Activated CD4-positive, alpha-beta T cell treated with anti-CD3 and anti-CD28 coated beads, Interleukin-2, Interleukin-4, amounts not matched to agents 100 ng/mL and 50 ng/mL, durations not matched to agents 16 hours and 8 hours (primary cell): ENCODE measurements around the gene GPC1.

Experiments used
- DNase-seq: peaks from one replicate; pipeline ENCODE4 v3.0.0-alpha.2; 2020; ENCODE audit warnings: low spot score

The GPC1 gene

GRCh38 chr2:240413813-240414429 is 21.5 kb upstream of the GPC1 start:
- DNase-seq = no peak

- DNase-seq = no peak
These were observed 18.6 kb upstream of the GPC1 start for GRCh38 chr2:240416821-240417220.

GRCh38 chr2:240418311-240418710 is 17.2 kb upstream of the GPC1 start:
- no peak for DNase-seq

GRCh38 chr2:240419271-240419670 is 16.2 kb upstream of the GPC1 start:
- DNase-seq = no peak

DNA sequence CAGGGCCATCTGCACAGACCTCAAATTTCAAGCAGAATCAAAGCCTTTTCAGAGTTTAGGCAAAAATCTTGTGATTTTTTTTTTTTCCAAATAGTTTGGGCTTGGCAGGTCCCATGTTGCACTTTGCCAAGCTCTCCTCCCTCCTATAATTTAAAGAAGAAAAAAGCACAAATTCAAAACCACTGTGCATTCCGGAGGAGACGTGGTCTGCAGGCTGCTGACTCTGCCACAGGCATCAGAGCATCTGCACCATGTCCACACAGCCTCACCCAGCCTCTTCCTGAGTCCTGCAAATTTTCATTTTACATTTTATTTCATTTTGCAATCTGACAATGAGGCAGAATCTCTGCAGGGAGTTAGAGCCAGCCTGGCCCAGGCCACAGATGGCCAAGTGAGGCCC is 15.7 kb upstream of the GPC1 start:
- DNase-seq = no peak

DNA sequence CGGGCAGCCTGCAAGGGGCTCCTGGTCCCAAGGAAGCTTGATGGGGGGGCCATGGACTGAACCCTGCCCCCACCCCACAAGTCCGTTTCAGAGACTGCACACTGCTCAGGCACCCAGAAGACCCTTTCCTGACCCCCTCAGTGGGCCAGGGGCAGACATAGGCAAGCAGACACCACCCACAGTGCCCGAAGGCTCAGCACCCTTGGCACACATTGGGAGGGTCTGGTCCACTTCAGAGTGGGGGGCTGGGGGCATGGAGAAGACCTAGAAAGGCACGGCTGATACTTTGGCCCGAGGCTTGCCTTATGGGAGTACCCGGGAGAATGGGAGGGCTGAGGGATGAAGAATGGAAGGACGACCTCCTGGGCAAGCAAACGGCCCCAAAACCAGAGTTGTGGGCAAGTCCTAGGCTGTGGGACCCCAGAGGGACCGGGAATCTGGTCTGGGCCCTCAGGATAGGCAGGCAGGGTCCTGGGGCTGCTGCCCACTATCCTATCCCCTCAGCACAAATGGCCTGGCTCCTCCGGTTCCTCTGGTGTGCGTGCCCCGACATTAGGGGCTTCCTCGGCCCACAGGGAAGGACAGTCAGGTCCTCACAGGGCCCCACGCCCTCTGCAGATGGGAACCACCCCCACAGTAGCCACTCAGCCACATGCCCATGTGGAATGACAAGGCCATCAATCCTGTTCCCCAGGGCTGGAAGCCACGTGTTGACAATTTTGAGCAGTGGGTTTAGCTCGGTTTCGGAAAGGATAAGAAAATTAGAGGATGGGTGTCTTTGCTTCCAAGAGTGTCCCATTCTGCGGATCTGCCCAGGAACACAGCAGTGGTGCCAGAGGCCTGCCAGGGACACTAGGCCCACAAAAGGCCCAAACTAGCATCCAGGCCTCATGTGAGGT is 15.0 kb upstream of the GPC1 start:
- no peak for DNase-seq

DNA sequence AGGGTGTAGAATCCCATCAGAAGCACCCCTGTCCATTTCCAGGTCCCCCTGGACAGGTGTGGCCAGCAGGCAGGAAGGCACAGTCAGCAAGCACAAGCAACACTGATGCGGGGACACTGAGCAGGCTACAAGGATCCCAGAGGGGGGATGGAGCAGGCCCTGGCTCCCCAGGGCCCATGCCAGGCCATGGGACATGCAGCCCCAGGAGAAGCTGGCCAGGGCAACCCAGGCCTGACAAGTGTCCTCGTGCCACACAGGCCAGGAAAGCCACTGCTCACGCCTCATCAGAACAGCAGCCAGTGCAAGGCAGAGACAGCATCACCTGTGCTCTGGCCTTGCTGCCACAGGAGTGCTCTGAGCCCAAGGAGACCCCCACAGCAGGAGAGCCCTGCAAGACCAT is 14.1 kb upstream of the GPC1 start:
- DNase-seq = no peak

DNA sequence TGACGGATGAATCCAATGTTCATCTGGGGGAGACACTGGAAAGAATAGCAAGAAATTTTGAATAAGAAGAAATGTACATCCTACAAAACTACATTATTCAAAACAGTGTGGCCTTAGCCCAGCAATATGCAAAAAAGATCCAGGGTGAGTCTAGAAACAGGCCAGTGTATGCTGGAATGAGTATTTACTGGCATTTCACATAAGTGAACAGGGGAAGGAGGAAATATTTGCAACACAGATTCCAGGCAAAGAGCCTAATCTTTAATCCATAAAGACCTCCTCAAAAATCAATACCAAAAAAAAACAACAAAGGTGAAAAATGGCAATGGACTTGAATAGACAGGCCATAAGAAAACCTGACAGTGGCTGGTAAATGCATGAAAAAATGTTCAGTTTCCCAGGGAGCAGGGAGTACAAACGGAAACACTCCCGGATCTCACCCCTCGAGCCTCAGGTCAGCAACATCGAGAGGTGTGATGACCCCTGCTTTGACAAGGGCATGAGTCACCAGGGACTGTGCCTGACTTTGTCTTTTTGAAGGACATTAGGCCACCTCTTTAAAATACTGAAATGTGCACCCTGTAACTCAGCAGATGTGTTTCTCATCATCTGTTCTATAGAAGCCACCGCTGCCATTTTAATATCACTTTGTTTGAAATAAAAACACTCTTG is 12.7 kb upstream of the GPC1 start:
- no peak for DNase-seq

- no peak for DNase-seq
These were observed 11.7 kb upstream of the GPC1 start for GRCh38 chr2:240423788-240424191.

GRCh38 chr2:240424341-240425235 is 10.9 kb upstream of the GPC1 start:
- DNase-seq = no peak

- no peak for DNase-seq
These were observed 10.2 kb upstream of the GPC1 start for GRCh38 chr2:240425236-240425615.

GRCh38 chr2:240425697-240426096 is 9.8 kb upstream of the GPC1 start:
- no peak for DNase-seq

- no peak for DNase-seq
These were observed 8.4 kb upstream of the GPC1 start for GRCh38 chr2:240426845-240427721.

DNA sequence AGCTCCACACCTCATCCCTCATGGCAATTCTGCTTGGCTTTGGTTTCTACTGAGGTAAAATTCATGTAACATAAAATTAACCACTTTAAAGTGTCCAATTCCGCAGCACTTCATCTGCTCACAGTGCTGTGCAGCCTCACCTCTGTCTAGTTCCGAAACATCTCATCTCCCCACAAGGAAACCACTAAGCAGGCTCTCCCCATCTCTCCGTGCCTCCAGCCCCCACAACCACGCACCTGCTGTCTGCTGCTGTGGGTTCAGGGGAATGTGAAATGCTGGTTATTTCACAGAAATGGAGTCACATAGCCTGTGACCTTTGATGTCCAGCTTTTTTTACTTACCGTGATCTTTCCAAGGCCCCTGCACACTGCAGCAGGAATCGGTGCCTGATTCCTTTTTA is 7.7 kb upstream of the GPC1 start:
- DNase-seq = no peak

DNA sequence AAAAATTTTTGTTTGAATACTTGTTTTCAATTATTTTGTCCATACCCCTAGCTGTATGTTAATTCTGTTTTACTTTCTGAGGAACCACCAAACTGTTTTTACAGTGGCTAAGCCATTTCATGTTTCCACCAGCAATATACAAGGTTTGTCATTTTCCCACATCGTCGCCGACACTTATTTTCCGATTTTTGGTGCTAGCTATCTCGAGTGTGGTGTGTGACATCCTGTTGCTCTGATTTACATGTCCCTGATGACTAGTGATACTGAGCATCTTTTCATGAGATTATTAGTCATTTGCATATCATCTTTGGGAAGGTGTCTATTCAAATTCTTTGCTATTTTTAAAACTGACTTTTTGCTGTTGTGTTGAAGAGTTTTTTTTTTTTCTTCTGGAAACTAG is 7.2 kb upstream of the GPC1 start:
- DNase-seq = no peak

- DNase-seq = no peak
These were observed 6.1 kb upstream of the GPC1 start for GRCh38 chr2:240429341-240429871.

DNA sequence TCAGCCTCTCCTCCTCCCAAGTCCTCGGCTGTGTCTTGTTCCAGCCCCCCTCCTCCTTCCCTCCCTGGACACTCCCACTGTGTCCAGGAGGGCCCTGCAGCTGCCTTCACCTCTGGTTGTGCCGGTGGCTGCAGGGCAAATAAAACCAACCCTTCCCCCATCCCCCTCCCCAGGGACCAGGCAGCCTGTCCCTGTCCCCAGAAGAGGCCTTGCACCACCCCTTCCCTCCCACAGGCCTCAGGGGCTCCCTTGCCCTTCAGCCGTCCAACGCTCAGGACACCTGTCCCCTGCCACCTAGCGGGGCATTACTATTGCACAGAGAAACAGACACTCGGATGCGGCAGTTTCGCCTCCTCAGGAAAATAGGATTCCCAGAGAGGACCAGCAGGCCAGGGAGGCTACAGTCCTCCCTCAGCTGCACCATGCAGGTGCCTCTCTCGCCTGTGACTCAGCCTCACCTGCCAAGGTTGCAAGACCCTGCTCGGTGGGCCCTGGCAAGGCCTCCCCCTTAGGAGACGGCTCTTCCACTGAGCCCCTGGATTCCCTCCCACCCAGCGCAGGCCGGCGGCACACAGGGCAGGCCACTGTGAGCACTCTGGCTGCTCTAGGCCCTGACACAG is 5.5 kb upstream of the GPC1 start:
- no peak for DNase-seq

DNA sequence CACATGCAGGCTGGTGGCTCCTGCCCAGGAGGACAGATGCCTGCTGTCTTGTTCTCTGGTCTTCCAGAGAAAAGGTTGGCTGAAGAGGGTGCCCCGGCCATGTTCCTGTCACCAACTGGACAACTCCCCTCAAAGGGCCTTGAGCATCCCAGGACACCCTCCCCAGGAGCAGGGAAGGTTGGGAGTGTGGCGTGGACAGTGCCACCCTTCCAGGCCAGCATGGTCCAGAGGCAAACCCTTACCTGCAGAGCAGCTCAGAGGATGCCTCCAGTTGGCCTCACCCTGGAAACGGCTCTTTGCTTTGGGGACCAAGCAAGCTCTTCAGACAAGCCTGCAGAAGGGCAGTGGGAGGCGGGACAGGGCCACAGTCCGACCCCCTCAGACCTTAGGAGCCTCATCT is 4.9 kb upstream of the GPC1 start:
- DNase-seq = no peak

DNA sequence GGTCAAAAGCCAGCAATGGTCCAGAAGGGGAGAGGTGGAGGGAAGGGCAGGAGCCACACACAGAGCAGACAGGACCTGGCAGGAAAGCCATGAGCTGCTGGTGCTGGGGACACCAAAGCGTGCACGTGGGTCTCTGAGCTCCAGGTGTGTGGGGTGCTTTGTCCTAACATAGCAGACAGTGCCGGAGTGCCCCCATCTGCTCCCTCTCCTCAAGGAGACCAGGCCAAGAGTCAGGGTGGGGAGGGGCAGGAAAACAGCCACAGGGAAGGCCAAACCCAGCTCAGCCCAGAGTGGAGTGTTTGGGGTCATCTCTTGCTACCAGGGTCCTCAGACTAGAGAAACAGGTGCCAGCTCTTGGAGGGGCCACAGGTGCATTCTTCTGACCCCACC is 4.2 kb upstream of the GPC1 start:
- no peak for DNase-seq

DNA sequence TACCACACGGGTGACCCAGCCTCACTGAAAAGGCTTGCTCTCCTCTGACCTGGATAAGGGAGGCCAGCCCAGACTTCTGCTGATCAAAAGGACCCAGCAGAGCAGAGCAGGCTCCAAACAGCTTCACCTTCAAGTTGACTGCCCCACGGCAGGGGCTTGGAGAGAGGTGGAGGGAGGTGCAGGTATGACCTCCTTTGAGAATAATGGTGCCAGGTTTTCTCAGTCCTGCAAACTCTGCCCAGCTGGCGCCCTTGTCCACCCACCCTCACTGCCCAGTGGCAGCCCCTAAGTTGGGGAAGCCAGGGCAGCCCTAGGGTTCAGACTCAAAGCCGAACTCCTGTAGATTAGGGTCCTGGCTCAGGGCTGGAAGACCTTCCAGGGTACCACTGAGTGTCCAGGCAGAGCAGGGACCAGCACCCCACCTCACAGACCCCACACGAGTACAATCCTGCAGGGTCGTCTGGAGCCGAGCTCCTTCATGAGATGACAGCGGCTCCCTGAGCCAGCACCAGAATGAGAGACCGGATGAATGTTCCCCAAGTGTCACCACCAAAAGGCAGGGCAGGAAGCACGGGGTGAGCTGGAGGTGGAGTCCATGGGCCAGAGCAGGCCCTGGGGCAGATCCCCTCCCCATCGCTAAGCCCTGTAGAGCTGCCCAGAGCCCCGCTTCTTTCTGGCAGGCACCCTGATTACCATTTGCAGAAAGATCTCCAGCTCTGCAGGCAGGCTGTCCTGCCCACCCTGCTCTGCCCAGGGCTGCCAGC is 3.6 kb upstream of the GPC1 start:
- no peak for DNase-seq
